Activated CD4-positive, alpha-beta T cell treated with anti-CD3 and anti-CD28 coated beads, Interleukin-2, amount 10 ng/mL, durations not matched to agents 7 days and 5 days (primary cell): Measurements from ENCODE around the gene LHPP. TPM values are rescaled to one million over a fixed set of nuclear protein-coding genes. Genes with fewer than 3 reads are reported as not detected.

Source experiments
- CTCF ChIA-PET: fragments of 350-600 bp; sonication (Branson Sonifier 250); formaldehyde crosslinking; loops from one replicate; lab custom pipeline; 2021; ENCODE audit warnings: antibody characterized with exemption; lab: Charles Lee
- POLR2A ChIA-PET: fragments of 350-600 bp; sonication (Branson Sonifier 250); formaldehyde crosslinking; loops from one replicate; lab custom pipeline; 2021; ENCODE audit warnings: antibody characterized with exemption; lab: Charles Lee
- DNase-seq: peaks from one replicate; pipeline ENCODE4 v3.0.0-alpha.2; 2020
- H3K27ac Mint-ChIP-seq: one replicate; pipeline ENCODE4 v1.8.0; 2021; ENCODE audit warnings: mild to moderate bottlenecking, moderate library complexity, mixed read lengths
- H3K27me3 Mint-ChIP-seq: one replicate; pipeline ENCODE4 v1.8.0; 2021; ENCODE audit warnings: mixed read lengths
- H3K36me3 Mint-ChIP-seq: one replicate; pipeline ENCODE4 v1.8.0; 2021; ENCODE audit warnings: low read depth, mixed read lengths
- H3K4me1 Mint-ChIP-seq: one replicate; pipeline ENCODE4 v1.8.0; 2021; ENCODE audit warnings: mixed read lengths
- H3K4me3 Mint-ChIP-seq: one replicate; pipeline ENCODE4 v1.8.0; 2021; ENCODE audit warnings: mild to moderate bottlenecking, moderate library complexity, mixed read lengths
- H3K9me3 Mint-ChIP-seq: one replicate; pipeline ENCODE4 v1.8.0; 2021; ENCODE audit warnings: mixed read lengths
- total RNA-seq, 2 experiments: library from RNA; stranded (reverse); gene quantifications; one replicate each; pipeline ENCODE4 v1.2.3, GENCODE V29; 2021

LHPP gene
- total RNA-seq, 2 experiments from 2014 or later: 24.2 to 28.0 TPM

- ChIA-PET CTCF (no interaction called here), POLR2A (no interaction called here)
- no peaks in the 10 kb centered on the region for H3K27me3 Mint-ChIP-seq
- H3K36me3 Mint-ChIP-seq: no peaks in the 10 kb centered on the region
- DNase-seq: no peak
- H3K4me1 Mint-ChIP-seq: peaks cover 2% of the 10 kb centered on the region
- no peaks in the 10 kb centered on the region for H3K9me3 Mint-ChIP-seq
- H3K27ac Mint-ChIP-seq: peak overlapping the region; percentile 60
- no peak overlapping the region for H3K4me3 Mint-ChIP-seq
These were observed 129.5 kb downstream of the LHPP start for GRCh38 chr10:124591123-124591495.

GRCh38 chr10:124592101-124592500, 130.5 kb downstream of the LHPP start:
- Mint-ChIP-seq H3K9me3 (no peaks in the 10 kb centered on the region), H3K27me3 (no peaks in the 10 kb centered on the region), H3K36me3 (no peaks in the 10 kb centered on the region), H3K4me3 (no peak overlapping the region), H3K27ac (no peak overlapping the region), H3K4me1 (peaks cover 2% of the 10 kb centered on the region)
- ChIA-PET POLR2A (no interaction called here), CTCF (no interaction called here)
- DNase-seq: no peak

- Mint-ChIP-seq H3K4me1 (peaks cover 2% of the 10 kb centered on the region), H3K9me3 (no peaks in the 10 kb centered on the region)
- CTCF ChIA-PET: no interaction called here
These were observed 131.3 kb downstream of the LHPP start for GRCh38 chr10:124592736-124593430.

GRCh38 chr10:124593431-124593985, 131.9 kb downstream of the LHPP start:
- H3K9me3 Mint-ChIP-seq: no peaks in the 10 kb centered on the region
- no peak overlapping the region for H3K27ac Mint-ChIP-seq
- H3K4me3 Mint-ChIP-seq: no peak overlapping the region
- ChIA-PET POLR2A (no interaction called here), CTCF (interaction anchor here (0.6 kb wide), 1 partner anchor 449 kb away, joined by 3 read pairs; no protein-coding TSS in a partner anchor)
- H3K27me3 Mint-ChIP-seq: no peaks in the 10 kb centered on the region
- H3K4me1 Mint-ChIP-seq: peaks cover 2% of the 10 kb centered on the region
- no peak for DNase-seq
- no peaks in the 10 kb centered on the region for H3K36me3 Mint-ChIP-seq

More at GRCh38 chr10:124592736-124593430, 131.3 kb downstream of the LHPP start:
- Mint-ChIP-seq H3K27me3 (no peaks in the 10 kb centered on the region), H3K27ac (no peak overlapping the region), H3K4me3 (no peak overlapping the region), H3K36me3 (no peaks in the 10 kb centered on the region)
- no peak for DNase-seq
- POLR2A ChIA-PET: no interaction called here

- Mint-ChIP-seq H3K36me3 (no peaks in the 10 kb centered on the region), H3K4me3 (no peak overlapping the region), H3K9me3 (no peaks in the 10 kb centered on the region), H3K27me3 (no peaks in the 10 kb centered on the region), H3K27ac (no peak overlapping the region), H3K4me1 (peaks cover 2% of the 10 kb centered on the region)
- CTCF ChIA-PET: interaction anchor here (0.6 kb wide), 1 partner anchor 448 kb away, joined by 3 read pairs; no protein-coding TSS in a partner anchor
- DNase-seq: no peak
- POLR2A ChIA-PET: no interaction called here
These were observed 132.6 kb downstream of the LHPP start for GRCh38 chr10:124594240-124594639.

GRCh38 chr10:124595143-124595883, 133.7 kb downstream of the LHPP start:
- peaks cover 2% of the 10 kb centered on the region for H3K4me1 Mint-ChIP-seq
- ChIA-PET CTCF (no interaction called here), POLR2A (no interaction called here)
- no peak for DNase-seq
- H3K4me3 Mint-ChIP-seq: no peak overlapping the region
- no peaks in the 10 kb centered on the region for H3K9me3 Mint-ChIP-seq
- no peaks in the 10 kb centered on the region for H3K36me3 Mint-ChIP-seq
- no peak overlapping the region for H3K27ac Mint-ChIP-seq
- no peaks in the 10 kb centered on the region for H3K27me3 Mint-ChIP-seq

- Mint-ChIP-seq H3K27ac (no peak overlapping the region), H3K4me3 (no peak overlapping the region), H3K9me3 (no peaks in the 10 kb centered on the region), H3K4me1 (peaks cover 2% of the 10 kb centered on the region), H3K36me3 (no peaks in the 10 kb centered on the region), H3K27me3 (no peaks in the 10 kb centered on the region)
- ChIA-PET POLR2A (no interaction called here), CTCF (no interaction called here)
- DNase-seq: no peak
These were observed 134.6 kb downstream of the LHPP start for GRCh38 chr10:124596116-124596785.

- H3K4me3 Mint-ChIP-seq: no peak overlapping the region
- H3K9me3 Mint-ChIP-seq: no peaks in the 10 kb centered on the region
- H3K27ac Mint-ChIP-seq: no peak overlapping the region
- DNase-seq: no peak
- ChIA-PET CTCF (no interaction called here), POLR2A (no interaction called here)
- no peaks in the 10 kb centered on the region for H3K27me3 Mint-ChIP-seq
- no peaks in the 10 kb centered on the region for H3K36me3 Mint-ChIP-seq
- peaks cover 2% of the 10 kb centered on the region for H3K4me1 Mint-ChIP-seq
These were observed 135.6 kb downstream of the LHPP start for GRCh38 chr10:124596962-124597845.

- POLR2A ChIA-PET: no interaction called here
- no peaks in the 10 kb centered on the region for H3K36me3 Mint-ChIP-seq
- H3K4me3 Mint-ChIP-seq: no peak overlapping the region
- peaks cover 2% of the 10 kb centered on the region for H3K4me1 Mint-ChIP-seq
- no peaks in the 10 kb centered on the region for H3K9me3 Mint-ChIP-seq
- H3K27me3 Mint-ChIP-seq: no peaks in the 10 kb centered on the region
- CTCF ChIA-PET: no interaction called here
- H3K27ac Mint-ChIP-seq: no peak overlapping the region
- no peak for DNase-seq
These were observed 136.2 kb downstream of the LHPP start for GRCh38 chr10:124597846-124598165.

GRCh38 chr10:124598196-124598595, 136.6 kb downstream of the LHPP start:
- Mint-ChIP-seq H3K9me3 (no peaks in the 10 kb centered on the region), H3K27me3 (no peaks in the 10 kb centered on the region), H3K4me1 (peaks cover 2% of the 10 kb centered on the region), H3K36me3 (no peaks in the 10 kb centered on the region), H3K4me3 (no peak overlapping the region), H3K27ac (no peak overlapping the region)
- ChIA-PET CTCF (no interaction called here), POLR2A (no interaction called here)
- DNase-seq: no peak

- DNase-seq: no peak
These were observed 137.4 kb downstream of the LHPP start for GRCh38 chr10:124598773-124599587.

More at GRCh38 chr10:124598773-124599587, 137.4 kb downstream of the LHPP start:
- POLR2A ChIA-PET: no interaction called here
- no peak overlapping the region for H3K27ac Mint-ChIP-seq
- no peaks in the 10 kb centered on the region for H3K36me3 Mint-ChIP-seq
- CTCF ChIA-PET: interaction anchor here (0.6 kb wide), 1 partner anchor 19 kb away, joined by 5 read pairs; no protein-coding TSS in a partner anchor
- no peak overlapping the region for H3K4me3 Mint-ChIP-seq
- H3K4me1 Mint-ChIP-seq: peaks cover 2% of the 10 kb centered on the region
- H3K9me3 Mint-ChIP-seq: no peaks in the 10 kb centered on the region
- H3K27me3 Mint-ChIP-seq: no peaks in the 10 kb centered on the region
